GM12875 (cell line): ENCODE measurements around the gene WWOX.

ENCODE experiments used
- H3K4me3 ChIP-seq: one replicate; pipeline ENCODE4 v1.5.1; 2011; ENCODE audit warnings: low read depth, low read length, control low read depth
- TF ChIP-seq, protein P1 (sequence below): IDR thresholded peaks from 2 replicates; pipeline ENCODE4 v1.5.1; 2011; ENCODE audit warnings: low read depth, mild to moderate bottlenecking, control low read depth, inconsistent platforms, low read length, moderate library complexity, borderline replicate concordance; ENCODE audit not compliant: insufficient read depth

Gene WWOX

DNA sequence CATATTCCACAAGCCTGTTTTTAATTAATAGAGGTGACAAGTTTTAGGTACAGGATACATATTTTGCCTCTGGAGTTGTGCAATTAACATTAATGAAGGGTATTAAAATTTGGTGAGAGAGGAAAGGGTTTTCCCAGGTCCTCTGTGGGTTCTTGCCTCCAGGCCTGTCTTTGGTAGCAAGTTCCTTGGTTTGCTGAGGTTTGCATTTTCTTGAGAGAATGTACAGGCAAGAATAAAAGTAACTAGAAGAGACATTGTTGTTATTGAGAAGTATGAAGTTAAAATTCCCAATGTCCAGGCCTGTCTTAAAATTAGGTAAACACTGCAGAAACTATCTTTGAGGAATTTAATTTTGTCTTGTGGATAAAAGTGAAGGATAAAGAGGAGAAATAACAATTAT, 316.9 kb downstream of the WWOX start:
- TF ChIP-seq, protein P1, sequence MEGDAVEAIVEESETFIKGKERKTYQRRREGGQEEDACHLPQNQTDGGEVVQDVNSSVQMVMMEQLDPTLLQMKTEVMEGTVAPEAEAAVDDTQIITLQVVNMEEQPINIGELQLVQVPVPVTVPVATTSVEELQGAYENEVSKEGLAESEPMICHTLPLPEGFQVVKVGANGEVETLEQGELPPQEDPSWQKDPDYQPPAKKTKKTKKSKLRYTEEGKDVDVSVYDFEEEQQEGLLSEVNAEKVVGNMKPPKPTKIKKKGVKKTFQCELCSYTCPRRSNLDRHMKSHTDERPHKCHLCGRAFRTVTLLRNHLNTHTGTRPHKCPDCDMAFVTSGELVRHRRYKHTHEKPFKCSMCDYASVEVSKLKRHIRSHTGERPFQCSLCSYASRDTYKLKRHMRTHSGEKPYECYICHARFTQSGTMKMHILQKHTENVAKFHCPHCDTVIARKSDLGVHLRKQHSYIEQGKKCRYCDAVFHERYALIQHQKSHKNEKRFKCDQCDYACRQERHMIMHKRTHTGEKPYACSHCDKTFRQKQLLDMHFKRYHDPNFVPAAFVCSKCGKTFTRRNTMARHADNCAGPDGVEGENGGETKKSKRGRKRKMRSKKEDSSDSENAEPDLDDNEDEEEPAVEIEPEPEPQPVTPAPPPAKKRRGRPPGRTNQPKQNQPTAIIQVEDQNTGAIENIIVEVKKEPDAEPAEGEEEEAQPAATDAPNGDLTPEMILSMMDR: no peak
- no peak overlapping the region for H3K4me3 ChIP-seq

DNA sequence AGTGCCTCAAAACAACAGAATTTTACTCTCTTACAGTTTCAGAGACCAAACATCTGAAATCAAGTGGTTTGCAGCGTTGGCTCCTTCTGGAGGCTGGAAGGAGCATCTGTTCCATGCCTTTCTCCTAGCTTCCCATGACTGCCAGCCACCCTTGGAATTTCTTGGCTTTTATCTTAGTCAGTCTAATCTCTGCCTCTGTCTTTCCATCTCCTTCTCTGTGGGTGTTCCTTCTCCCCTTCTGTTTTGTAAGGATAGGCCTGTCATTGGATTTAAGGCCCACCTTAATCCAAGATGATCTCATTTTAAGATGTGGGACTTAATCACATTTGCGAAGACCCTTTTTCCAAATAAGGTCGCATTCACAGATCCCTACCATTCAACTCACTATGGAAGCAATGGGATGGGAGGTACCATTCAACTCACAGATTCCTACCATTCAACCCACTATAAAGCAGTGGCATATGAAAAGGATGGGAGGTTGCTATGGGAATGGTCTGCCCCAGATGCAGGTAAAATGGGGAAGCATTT, 321.8 kb downstream of the WWOX start:
- TF ChIP-seq, protein P1: no peak
- H3K4me3 ChIP-seq: no peak overlapping the region

DNA sequence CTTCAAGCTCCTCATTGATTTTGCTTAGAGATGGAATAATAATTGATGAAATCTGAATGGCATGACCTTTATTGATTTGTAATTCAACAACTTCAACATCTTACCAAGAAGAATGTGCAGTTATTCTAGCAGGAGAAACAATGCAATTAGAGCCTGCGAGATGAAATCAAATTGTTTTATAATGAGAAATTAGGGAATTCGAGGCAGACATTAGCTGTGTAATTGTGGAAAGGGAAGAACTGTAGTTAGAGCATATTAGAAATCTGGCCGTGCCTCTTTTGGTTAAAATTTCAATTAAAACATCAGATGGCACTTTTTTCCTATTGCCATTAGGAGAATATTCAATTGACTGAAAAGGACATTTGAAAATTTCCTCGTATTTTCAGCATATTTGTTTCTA, 325.8 kb downstream of the WWOX start:
- no peak overlapping the region for H3K4me3 ChIP-seq
- TF ChIP-seq, protein P1: no peak

DNA sequence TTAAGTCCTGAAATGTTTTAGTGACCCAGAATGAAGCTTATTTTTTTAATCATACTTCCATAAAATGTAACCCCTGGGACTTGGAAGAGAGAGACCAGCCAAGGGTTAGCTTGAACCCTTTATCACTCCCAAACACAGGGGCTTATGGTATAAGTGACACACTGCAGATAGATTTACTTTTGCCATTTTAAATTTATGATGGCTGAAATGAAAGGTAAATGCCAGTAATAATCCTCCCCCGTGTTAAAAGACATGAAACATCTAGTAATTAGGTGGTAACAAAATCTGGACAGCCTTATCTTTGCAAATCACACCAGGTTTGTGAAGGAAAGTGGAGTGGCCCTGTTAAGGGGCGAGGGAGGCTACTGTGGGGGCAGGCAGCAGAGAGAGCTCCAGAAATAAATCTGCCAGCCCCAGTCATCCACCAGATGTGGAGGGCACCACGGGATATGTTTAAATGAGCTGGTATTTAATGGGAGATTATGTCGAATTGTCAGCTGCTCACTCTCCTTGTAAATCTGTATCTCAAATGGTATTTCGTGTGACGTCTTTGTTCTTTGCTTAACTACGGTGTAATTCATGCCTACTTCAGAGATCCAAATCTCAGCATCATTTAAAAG, 326.5 kb downstream of the WWOX start:
- no peak overlapping the region for H3K4me3 ChIP-seq
- TF ChIP-seq, protein P1: no peak

DNA sequence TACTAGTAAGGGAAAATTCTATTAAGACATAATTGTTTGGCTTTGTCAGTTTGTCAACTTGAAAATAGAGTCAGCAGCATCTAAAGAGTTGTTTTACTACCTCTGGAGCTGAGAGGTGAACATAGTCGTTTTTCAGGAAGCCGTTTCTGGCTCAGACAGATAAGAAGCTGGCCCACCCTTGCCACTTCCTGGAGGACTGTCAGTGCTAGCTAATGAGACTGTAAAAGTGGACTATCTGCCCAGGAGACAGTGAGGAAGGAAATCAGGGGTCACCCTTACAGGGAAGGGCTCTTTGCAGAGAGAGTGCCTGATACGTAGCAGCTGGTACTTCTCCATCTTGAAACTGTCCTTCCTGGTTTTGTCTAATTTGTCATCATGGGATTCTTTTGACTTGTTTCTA, 328.7 kb downstream of the WWOX start:
- H3K4me3 ChIP-seq: no peak overlapping the region
- TF ChIP-seq, protein P1: no peak

DNA sequence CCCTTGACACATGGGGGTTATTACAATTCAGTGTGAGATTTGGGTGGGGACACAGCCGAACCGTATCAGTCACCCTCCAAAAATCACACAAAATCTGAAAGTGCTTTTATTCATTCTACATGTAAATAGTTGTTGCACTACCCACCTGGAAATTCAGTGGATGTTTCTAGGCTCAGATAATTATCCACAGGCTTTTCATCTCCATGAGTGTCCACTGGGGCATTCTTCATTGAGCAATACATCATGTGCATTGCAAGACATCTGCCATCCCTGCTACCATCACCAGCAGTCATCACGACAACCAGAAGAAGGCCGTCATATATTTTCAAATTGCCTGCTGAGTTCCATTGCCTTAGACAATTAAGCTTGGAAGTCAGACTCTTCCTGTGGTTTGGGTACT, 330.8 kb downstream of the WWOX start:
- TF ChIP-seq, protein P1: no peak

DNA sequence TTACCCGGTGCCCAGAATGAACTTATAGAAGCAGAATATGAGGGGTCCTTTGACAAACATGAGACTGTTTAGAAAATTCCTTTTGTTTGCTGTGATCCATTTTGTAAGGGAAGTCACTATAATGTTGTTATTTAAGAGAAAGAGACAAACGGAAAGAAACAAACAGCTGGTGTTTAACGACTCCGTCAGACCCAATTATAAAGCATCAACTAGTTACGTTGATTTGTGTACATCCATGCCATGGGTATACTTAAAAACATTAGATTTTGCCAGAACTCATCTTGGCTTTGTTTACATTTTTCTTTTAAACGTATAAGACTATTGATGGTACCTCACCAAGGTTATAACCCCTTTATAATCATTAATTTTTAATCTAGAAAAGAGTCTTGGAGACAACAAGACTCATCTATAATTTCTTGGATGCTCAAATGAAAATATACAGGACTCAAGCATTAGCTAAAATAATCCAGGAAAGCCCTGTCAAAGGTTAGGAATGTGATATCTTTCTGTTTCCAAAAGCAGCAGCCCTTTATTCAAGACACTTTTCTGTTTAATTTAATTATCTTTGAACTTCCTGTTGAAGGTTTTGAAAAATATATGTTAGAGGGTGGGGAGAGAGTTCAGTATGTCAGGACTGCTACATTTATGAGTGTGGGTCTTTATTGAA, 331.7 kb downstream of the WWOX start:
- no peak overlapping the region for H3K4me3 ChIP-seq
- TF ChIP-seq, protein P1: no peak

More for the DNA sequence above, 330.8 kb downstream of the WWOX start:
- H3K4me3 ChIP-seq: no peak overlapping the region
